Measurements from ENCODE around the gene SVBP. TPM values are rescaled to one million over a fixed set of nuclear protein-coding genes. Genes with fewer than 3 reads are reported as not detected.

The SVBP gene
- polyA plus RNA-seq, 3 donors = 19.5 to 56.1 (median 54.3) TPM

GRCh38 chr1:42762269-42762668 is 54.9 kb downstream of the SVBP start:
- H3K27ac Mint-ChIP-seq = peak overlapping the region in 2 of 7 donors; percentile 69 to 76
- H3K9me3 Mint-ChIP-seq = no peaks in the 10 kb centered on the region
- peaks cover 29 to 49% of the 10 kb centered on the region in 2 donors for H3K36me3 Mint-ChIP-seq
- intact Hi-C loops (cut with micrococcal nuclease) = loop anchor here (10.0 kb wide), 3 partner anchors 83 to 427 kb away; partner anchors contain the start of genes FOXJ3 (in 2 of the 2), CCDC30 (in 1 of the 2) and ZNF691 (in 1 of the 2)
- Histone ChIP-seq H3K79me2 (ENCODE audit: insufficient read depth, low read length) (peaks cover 40% of the 10 kb centered on the region), H3K9ac (ENCODE audit: insufficient read depth, low read length, poor library complexity, severe bottlenecking) (no peak overlapping the region), H3K27ac (ENCODE audit: low read depth in 1 of 2, low read length in 2 of 2) (peak overlapping the region in 1 of 2 donors; percentile 38), H3K36me3 (replicated peaks in 1 of 2; ENCODE audit: control insufficient read depth in 1 of 2, insufficient read depth in 2 of 2, low read length in 2 of 2) (peaks cover 34 to 54% of the 10 kb centered on the region in 2 donors), H4K20me1 (ENCODE audit: insufficient read depth, low read length) (peaks cover 12% of the 10 kb centered on the region), H3K4me1 (ENCODE audit: control insufficient read depth in 1 of 2, insufficient read depth in 2 of 2, low read length in 2 of 2) (peaks cover 15 to 31% of the 10 kb centered on the region in 2 donors), H2AFZ (ENCODE audit: insufficient read depth, low read depth, low read length, poor library complexity, severe bottlenecking) (no peak overlapping the region), H3K4me2 (replicated peaks; ENCODE audit: extremely low read depth, low read length, poor library complexity, severe bottlenecking) (no peak overlapping the region), H3K4me3 (replicated peaks in 1 of 3; ENCODE audit: low read depth in 2 of 3, low read length in 3 of 3) (no peak overlapping the region), H3K27me3 (ENCODE audit: control insufficient read depth in 2 of 2, insufficient read depth in 2 of 2, low read length in 2 of 2) (no peaks in the 10 kb centered on the region), H3K9me3 (replicated peaks in 1 of 2; ENCODE audit: control insufficient read depth in 1 of 2, insufficient read depth in 1 of 2, low read length in 2 of 2) (no peaks in the 10 kb centered on the region)
- TF ChIP-seq, protein P1, sequence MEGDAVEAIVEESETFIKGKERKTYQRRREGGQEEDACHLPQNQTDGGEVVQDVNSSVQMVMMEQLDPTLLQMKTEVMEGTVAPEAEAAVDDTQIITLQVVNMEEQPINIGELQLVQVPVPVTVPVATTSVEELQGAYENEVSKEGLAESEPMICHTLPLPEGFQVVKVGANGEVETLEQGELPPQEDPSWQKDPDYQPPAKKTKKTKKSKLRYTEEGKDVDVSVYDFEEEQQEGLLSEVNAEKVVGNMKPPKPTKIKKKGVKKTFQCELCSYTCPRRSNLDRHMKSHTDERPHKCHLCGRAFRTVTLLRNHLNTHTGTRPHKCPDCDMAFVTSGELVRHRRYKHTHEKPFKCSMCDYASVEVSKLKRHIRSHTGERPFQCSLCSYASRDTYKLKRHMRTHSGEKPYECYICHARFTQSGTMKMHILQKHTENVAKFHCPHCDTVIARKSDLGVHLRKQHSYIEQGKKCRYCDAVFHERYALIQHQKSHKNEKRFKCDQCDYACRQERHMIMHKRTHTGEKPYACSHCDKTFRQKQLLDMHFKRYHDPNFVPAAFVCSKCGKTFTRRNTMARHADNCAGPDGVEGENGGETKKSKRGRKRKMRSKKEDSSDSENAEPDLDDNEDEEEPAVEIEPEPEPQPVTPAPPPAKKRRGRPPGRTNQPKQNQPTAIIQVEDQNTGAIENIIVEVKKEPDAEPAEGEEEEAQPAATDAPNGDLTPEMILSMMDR (IDR thresholded peaks at IDR 0.05) = no peak
- H3K27me3 Mint-ChIP-seq (ENCODE audit: low read depth in 3 of 3) = no peaks in the 10 kb centered on the region
- no peak overlapping the region for H3K4me3 Mint-ChIP-seq
- 25% methylated on average over 3 of the region's 5 CpGs for WGBS (ENCODE audit: insufficient coverage)
- no peak for DNase-seq
- peaks cover 9% of the 10 kb centered on the region for H3K4me1 Mint-ChIP-seq

- H3K9me3 Mint-ChIP-seq = no peaks in the 10 kb centered on the region
- no peak overlapping the region for H3K27ac Mint-ChIP-seq
- no peak for DNase-seq
- no peak overlapping the region for H3K27ac ChIP-seq (ENCODE audit: low read depth in 1 of 2, low read length in 2 of 2)
- WGBS (ENCODE audit: insufficient coverage) = 100% methylated on average over 1 of the region's 4 CpGs
- H3K4me1 ChIP-seq (ENCODE audit: control insufficient read depth in 1 of 2, insufficient read depth in 2 of 2, low read length in 2 of 2) = peaks cover 15 to 31% of the 10 kb centered on the region in 2 donors
- no peak overlapping the region for H3K4me2 ChIP-seq (replicated peaks; ENCODE audit: extremely low read depth, low read length, poor library complexity, severe bottlenecking)
- no peaks in the 10 kb centered on the region for H3K9me3 ChIP-seq (replicated peaks in 1 of 2; ENCODE audit: control insufficient read depth in 1 of 2, insufficient read depth in 1 of 2, low read length in 2 of 2)
- no peak overlapping the region for H2AFZ ChIP-seq (ENCODE audit: insufficient read depth, low read depth, low read length, poor library complexity, severe bottlenecking)
- H3K36me3 ChIP-seq (replicated peaks in 1 of 2; ENCODE audit: control insufficient read depth in 1 of 2, insufficient read depth in 2 of 2, low read length in 2 of 2) = peaks cover 36 to 60% of the 10 kb centered on the region in 2 donors
- no peak overlapping the region for H3K4me3 Mint-ChIP-seq
- no peak overlapping the region for H3K4me3 ChIP-seq (replicated peaks in 1 of 3; ENCODE audit: low read depth in 2 of 3, low read length in 3 of 3)
- TF ChIP-seq, protein P1 (IDR thresholded peaks at IDR 0.05) = no peak
- H3K4me1 Mint-ChIP-seq = peaks cover 9% of the 10 kb centered on the region
- H3K79me2 ChIP-seq (ENCODE audit: insufficient read depth, low read length) = peaks cover 38% of the 10 kb centered on the region
- no peaks in the 10 kb centered on the region for H3K27me3 ChIP-seq (ENCODE audit: control insufficient read depth in 2 of 2, insufficient read depth in 2 of 2, low read length in 2 of 2)
- H3K9ac ChIP-seq (ENCODE audit: insufficient read depth, low read length, poor library complexity, severe bottlenecking) = no peak overlapping the region
- H3K27me3 Mint-ChIP-seq (ENCODE audit: low read depth in 3 of 3) = no peaks in the 10 kb centered on the region
- H3K36me3 Mint-ChIP-seq = peaks cover 34 to 56% of the 10 kb centered on the region in 2 donors
- intact Hi-C loops (cut with micrococcal nuclease) = loop anchor here (10.0 kb wide), 3 partner anchors 83 to 427 kb away; partner anchors contain the start of genes FOXJ3 (in 2 of the 2), CCDC30 (in 1 of the 2) and ZNF691 (in 1 of the 2)
- H4K20me1 ChIP-seq (ENCODE audit: insufficient read depth, low read length) = peaks cover 12% of the 10 kb centered on the region
Observed at GRCh38 chr1:42761567-42761966, 55.6 kb downstream of the SVBP start.

Measured in CD14-positive monocyte (primary cell).